T-helper 1 cell treated with Interleukin-12 subunit alpha and Interleukin-12 subunit beta and Interleukin-4 antibody, amounts not matched to agents 30 ng/mL and 1 ng/mL, for 36 hours (primary cell): ENCODE measurements around the gene LRFN4. TPM values are rescaled to one million over a fixed set of nuclear protein-coding genes. Genes with fewer than 3 reads are reported as not detected.

Source experiments
- intact Hi-C: fragments of 100-400 bp; cut with micrococcal nuclease; formaldehyde crosslinking; loops from one replicate; pipeline ENCODE4 v1.15.1; 2024
- total RNA-seq: library from RNA; stranded (reverse); gene quantifications from 2 replicates; pipeline ENCODE4 v1.2.3, GENCODE V29; 2022

LRFN4 gene
- total RNA-seq, 1 donor from 2014 or later, result 20.0 TPM

DNA sequence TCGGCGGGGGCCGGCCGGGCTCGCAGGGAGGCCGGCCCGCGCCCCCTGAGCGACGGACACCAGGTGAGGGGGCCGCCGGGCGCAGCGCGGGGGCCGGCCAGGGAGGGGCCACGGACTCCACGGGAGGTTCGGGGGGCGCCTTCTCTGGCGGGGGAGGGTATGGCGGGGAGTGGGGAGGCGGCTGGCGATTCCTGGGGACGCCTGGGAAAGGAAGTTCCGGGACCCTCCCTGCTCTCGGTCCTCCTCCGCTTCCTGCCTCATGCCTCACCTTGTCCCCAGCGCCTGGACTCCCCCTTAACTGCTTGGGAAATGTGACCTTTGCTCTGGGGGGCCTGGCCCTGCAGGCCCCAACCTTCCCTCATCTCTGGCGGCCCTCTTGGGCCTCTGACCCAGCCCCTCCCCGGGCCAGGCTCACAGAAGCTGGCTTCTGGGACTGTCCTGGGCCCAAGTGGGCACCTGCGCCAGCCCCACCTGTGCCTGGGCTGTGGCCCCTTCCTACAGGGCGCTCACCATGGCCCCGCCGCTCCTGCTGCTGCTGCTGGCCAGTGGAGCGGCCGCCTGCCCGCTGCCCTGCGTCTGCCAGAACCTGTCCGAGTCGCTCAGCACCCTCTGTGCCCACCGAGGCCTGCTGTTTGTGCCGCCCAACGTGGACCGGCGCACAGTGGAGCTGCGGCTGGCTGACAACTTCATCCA lies 516 bp downstream of the LRFN4 start:
- intact Hi-C loops, result loop anchor here (2.0 kb wide), 1 partner anchor 113 kb away; a partner anchor contains a TSS

GRCh38 chr11:66857927-66858185 lies 992 bp downstream of the LRFN4 start:
- intact Hi-C loops, result loop anchor here (2.0 kb wide), 1 partner anchor 113 kb away; a partner anchor contains a TSS

DNA sequence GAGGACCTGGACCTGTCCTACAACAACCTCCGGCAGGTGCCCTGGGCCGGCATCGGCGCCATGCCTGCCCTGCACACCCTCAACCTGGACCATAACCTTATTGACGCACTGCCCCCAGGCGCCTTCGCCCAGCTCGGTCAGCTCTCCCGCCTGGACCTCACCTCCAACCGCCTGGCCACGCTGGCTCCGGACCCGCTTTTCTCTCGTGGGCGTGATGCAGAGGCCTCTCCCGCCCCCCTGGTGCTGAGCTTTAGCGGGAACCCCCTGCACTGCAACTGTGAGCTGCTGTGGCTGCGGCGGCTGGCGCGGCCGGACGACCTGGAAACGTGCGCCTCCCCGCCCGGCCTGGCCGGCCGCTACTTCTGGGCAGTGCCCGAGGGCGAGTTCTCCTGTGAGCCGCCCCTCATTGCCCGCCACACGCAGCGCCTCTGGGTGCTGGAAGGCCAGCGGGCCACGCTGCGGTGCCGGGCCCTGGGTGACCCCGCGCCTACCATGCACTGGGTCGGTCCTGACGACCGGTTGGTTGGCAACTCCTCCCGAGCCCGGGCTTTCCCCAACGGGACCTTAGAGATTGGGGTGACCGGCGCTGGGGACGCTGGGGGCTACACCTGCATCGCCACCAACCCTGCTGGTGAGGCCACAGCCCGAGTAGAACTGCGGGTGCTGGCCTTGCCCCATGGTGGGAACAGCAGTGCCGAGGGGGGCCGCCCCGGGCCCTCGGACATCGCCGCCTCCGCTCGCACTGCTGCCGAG lies 1.5 kb downstream of the LRFN4 start:
- intact Hi-C loops, result no loop called here

GRCh38 chr11:66858939-66859685 lies 2.2 kb downstream of the LRFN4 start:
- intact Hi-C loops, result no loop called here

DNA sequence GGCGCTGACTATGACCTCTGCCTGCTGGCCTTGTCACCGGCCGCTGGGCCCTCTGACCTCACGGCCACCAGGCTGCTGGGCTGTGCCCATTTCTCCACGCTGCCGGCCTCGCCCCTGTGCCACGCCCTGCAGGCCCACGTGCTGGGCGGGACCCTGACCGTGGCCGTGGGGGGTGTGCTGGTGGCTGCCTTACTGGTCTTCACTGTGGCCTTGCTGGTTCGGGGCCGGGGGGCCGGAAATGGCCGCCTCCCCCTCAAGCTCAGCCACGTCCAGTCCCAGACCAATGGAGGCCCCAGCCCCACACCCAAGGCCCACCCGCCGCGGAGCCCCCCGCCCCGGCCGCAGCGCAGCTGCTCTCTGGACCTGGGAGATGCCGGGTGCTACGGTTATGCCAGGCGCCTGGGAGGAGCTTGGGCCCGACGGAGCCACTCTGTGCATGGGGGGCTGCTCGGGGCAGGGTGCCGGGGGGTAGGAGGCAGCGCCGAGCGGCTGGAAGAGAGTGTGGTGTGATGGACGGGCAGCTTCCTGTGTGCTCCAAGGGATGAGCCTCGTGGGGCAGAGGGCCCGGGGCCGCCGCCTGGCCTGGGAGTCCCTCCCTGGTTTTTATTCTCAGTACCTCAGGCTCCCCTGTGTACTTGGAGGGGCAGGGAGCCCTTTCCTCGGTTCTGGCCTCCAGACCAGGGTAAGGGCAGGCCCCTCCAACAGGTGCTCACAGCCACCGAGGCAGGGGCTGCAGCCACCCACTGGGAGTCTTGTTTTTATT lies 3.0 kb downstream of the LRFN4 start:
- intact Hi-C loops, result no loop called here

DNA sequence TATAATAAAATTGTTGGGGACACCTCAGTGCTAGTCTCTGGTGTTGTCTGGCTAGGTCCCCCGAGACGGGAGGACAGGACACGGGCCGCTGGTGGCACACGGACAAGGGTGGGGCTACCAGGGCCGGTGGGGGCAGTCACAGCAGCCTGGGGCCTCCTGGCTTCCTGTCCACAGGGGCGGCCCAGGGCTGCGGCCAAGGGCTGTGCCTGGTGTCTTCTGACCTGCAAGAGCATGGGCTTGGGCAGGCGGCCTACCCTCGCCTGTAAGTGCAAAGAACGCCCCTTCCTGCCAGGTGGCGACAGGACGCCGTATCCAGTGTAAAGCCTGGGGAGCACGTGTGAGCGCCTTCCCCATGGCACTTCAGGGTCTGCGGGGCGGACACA lies 3.6 kb downstream of the LRFN4 start:
- intact Hi-C loops, result no loop called here

DNA sequence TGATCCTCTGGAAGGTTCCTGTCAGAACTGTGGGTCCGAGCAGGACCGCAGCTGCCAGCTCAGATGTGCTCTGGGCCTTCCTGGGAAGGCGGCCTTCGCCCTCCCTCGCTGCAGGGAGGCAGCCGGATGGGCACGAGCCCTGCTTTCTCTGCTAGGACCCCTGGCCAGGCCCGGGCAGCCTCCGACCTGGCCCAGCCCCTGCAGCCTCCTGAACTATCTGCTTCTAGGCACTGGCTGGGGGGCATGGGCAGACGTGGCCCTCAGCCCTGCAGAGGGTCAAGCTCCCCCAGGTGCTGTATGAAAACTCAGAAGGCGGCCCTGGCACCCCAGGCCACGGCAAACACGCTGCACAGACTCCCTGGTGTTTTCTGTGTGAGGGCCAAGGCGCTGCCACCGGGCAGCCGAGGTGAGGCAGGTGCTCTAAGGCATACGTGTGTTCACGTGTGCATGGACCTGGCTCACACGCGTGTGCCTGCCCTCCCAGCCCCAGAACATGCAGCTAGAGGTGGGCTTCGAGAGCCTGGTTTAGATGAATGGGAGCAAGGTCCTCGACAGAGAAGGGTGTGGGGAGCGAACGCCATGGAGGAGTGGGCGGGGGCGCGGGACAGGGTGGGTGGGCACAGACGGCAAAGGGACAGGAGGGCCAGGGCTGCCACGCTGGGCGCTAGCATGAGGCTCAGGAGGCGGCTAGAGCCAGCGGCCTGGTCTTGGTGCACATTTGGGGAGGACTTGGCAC lies 4.3 kb downstream of the LRFN4 start:
- intact Hi-C loops, result no loop called here

DNA sequence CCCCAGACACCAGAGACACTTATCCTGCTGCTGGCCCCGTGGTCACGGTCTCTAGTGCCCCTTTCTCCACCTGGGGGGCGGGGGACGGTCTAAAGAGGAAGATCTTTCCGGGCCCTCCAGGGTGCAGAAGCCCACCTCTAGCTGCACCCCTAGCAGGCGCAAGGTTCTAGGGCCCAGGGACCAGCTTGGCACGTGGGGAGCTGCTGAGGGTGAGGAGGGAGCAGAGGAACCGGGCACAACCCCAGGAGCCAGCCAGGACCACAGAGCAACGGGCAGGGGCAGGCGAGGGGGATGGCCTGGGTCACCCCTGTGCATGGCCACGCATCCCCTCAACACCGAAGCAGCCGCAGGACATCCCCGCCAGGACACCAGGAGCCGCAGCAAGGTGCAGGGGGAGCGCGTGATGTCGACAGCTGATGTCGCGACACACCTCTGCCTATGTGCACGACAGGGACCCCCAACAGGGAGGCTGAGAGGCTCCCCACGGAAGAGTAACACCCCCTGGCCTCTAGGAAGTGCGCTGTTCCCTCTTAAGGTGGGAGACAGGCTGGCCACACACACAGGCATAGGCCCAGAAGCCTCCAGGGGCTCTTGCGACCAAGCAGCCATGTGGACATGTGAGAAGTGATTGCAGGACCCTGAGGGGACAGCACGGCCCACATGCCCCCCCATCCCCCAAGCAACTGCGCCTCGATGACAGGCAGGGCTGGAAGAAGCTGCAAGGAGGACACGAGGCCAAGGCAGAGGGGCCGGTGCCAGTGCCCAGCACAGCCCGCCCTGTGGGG lies 5.1 kb downstream of the LRFN4 start:
- intact Hi-C loops, result no loop called here

DNA sequence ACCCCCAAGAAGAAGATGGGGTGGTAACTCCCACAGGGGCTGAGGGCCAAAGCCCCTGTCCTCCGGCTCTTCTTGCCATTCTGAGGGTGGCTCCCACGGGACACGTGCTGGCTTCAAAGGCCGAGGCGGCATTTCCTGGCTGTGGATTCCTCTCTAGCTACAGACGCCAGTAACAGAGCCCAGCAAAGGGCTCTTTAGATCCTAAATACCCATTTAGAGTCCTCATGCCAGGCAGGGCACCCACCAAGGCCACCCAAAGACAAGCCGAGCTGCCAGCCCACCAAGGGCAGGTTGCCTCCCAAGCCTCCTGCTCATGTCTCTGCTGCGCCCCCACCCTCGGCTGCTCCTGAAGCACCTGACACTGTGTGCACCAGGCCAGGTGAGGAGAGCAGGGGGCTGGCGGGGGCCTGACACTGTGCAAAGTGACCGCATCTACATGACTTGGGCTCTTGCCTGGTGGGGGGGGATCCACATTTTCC lies 5.7 kb downstream of the LRFN4 start:
- intact Hi-C loops, result no loop called here

GRCh38 chr11:66863428-66864125 lies 6.7 kb downstream of the LRFN4 start:
- intact Hi-C loops, result no loop called here

DNA sequence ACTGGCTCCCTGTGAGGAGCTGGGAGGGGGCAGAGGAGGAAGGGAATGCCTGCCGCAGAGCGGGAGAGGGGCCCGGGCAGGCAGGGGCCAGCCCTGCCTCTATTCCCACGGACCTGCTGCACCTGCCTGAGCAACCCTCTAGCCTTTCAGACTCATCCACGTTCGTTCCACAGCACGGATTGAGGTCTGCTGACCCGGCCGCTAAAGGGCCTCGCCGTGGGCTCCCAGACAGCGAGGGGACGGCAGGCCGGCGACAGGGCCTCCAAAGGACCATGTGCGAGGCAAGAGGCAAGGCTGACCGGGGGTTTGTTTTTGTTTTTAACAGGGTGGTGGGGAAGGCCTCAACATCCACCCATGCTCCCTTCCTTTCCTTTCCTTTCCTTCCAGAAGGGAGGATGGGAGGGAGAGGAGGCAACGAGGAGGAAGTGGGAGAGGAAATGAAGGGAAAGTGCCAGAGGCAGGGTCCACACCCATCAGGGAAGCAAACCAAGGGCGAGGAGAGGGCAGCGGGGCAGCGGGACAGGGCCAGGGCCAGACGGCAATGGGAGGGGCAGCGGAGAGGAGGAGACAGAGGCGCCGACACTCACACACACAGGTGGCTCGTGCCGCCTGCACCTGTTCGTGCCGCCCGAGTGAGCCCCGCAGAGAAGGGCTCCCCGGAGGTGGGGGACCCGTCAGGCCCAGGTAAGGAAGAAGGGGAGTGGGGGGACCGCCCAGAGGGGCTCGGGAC lies 7.5 kb downstream of the LRFN4 start:
- intact Hi-C loops, result no loop called here

DNA sequence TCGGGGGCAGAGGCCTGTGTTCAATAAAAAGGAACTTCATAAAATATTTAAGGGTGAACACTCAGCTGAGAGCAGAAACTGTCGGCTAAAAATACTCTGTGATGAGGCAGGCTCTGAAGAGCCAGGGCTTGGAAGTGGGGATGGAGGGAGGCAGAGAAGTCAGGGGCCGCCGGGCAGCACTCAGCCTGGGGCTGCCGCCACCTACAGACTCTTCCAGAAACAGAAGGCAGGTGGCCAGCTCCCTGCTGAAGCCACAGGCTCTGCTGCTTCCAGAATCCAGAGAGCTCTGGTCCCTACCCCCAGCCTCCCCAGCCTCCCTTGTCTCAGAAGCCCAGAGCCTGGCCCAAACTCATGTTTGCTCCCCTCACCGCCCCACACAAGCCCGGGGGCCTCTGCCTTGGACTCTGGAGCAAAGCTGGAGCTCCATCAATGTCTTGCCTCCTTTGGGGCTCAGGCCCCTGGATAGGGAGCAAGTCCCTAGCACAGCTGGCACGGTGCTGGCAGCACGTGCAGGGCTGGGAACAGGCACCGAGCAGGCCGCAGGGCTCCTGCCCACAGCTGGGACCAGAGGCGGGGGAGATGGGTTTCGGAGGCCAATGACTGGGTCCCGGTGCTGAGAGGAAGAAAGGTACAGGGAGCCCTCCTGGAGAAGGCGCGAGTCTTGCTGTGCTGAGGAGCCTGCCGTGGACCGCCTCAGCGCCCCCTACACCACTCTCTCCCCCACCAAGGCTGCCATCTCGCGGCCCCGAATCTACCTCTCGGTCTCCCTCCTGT lies 8.2 kb downstream of the LRFN4 start:
- intact Hi-C loops, result loop anchor here (5.0 kb wide), 1 partner anchor 92 kb away; the partner anchor contains the start of gene PC

GRCh38 chr11:66866007-66866406 lies 9.1 kb downstream of the LRFN4 start:
- intact Hi-C loops, result loop anchor here (5.0 kb wide), 1 partner anchor 91 kb away; the partner anchor contains the start of gene PC

DNA sequence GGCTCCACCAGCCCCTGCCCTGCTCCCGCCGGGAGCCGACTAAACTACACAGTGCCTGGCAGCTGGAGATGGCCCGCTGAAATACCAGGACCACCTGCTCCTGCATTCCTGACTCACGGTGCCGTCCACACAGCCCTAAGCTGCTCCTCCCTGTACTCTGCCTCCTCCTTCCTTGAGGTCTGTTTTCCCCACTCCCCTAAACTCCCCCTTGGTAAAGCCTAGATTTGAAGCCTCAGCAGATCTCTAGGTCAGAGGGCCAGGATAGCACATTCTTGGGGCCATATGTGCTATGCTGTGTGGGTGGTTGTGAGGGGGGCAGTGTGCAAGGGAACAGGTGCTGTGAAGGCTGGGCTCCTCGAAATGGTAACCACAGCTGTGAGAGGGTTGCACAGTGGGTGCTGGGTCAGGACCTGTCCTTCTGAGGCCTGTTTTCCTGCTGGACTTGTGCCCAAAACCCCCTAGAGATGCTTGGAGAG lies 9.7 kb downstream of the LRFN4 start:
- intact Hi-C loops, result loop anchor here (5.0 kb wide), 1 partner anchor 91 kb away; the partner anchor contains the start of gene PC

GRCh38 chr11:66867425-66868040 lies 10.7 kb downstream of the LRFN4 start:
- intact Hi-C loops, result loop anchor here (1.0 to 5.0 kb wide), 4 partner anchors 11 to 173 kb away; partner anchors contain the start of genes PC and RCE1

- intact Hi-C loops, result loop anchor here (1.0 to 5.0 kb wide), 4 partner anchors 12 to 174 kb away; partner anchors contain the start of genes PC and RCE1
Measured at GRCh38 chr11:66868082-66868725, 11.3 kb downstream of the LRFN4 start.
